ENCODE data around the gene LYPD6B. TPM values are rescaled to one million over a fixed set of nuclear protein-coding genes. Genes with fewer than 3 reads are reported as not detected.

Gene LYPD6B
- polyA plus RNA-seq, 1 experiment = 0.26 TPM

- H3K27ac ChIP-seq (ENCODE audit: low read depth, low read length) = no peak overlapping the region
- no peak for DNase-seq (ENCODE audit: low read depth, low spot score)
- H3K4me3 ChIP-seq (ENCODE audit: low read depth, low read length) = no peak overlapping the region
- ChIA-PET CTCF (interaction anchor here (1.4 to 4.1 kb wide), 3 partner anchors 9 to 553 kb away, joined by 3 to 20 read pairs (median 15); no protein-coding TSS in a partner anchor), POLR2A (no interaction called here)
- TF ChIP-seq, protein P1, sequence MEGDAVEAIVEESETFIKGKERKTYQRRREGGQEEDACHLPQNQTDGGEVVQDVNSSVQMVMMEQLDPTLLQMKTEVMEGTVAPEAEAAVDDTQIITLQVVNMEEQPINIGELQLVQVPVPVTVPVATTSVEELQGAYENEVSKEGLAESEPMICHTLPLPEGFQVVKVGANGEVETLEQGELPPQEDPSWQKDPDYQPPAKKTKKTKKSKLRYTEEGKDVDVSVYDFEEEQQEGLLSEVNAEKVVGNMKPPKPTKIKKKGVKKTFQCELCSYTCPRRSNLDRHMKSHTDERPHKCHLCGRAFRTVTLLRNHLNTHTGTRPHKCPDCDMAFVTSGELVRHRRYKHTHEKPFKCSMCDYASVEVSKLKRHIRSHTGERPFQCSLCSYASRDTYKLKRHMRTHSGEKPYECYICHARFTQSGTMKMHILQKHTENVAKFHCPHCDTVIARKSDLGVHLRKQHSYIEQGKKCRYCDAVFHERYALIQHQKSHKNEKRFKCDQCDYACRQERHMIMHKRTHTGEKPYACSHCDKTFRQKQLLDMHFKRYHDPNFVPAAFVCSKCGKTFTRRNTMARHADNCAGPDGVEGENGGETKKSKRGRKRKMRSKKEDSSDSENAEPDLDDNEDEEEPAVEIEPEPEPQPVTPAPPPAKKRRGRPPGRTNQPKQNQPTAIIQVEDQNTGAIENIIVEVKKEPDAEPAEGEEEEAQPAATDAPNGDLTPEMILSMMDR (IDR thresholded peaks at IDR 0.05; ENCODE audit: low read depth, low read length) = no peak
- H3K27me3 ChIP-seq (ENCODE audit: control insufficient read depth, insufficient read depth, low read length) = peaks cover 6% of the 10 kb centered on the region
- no peaks in the 10 kb centered on the region; the same call in 1 of the 2 replicates for H3K9me3 ChIP-seq (ENCODE audit: control insufficient read depth, insufficient read depth, low read length)
Measured at GRCh38 chr2:149008381-149008780, 30.1 kb upstream of the LYPD6B start.

GRCh38 chr2:149009576-149010461, 28.7 kb upstream of the LYPD6B start:
- Histone ChIP-seq H3K27me3 (ENCODE audit: control insufficient read depth, insufficient read depth, low read length) (peaks cover 6% of the 10 kb centered on the region), H3K9me3 (ENCODE audit: control insufficient read depth, insufficient read depth, low read length) (no peaks in the 10 kb centered on the region; the same call in 1 of the 2 replicates), H3K27ac (ENCODE audit: low read depth, low read length) (no peak overlapping the region), H3K4me3 (ENCODE audit: low read depth, low read length) (no peak overlapping the region)
- no peak for DNase-seq (ENCODE audit: low read depth, low spot score)
- TF ChIP-seq, protein P1 (IDR thresholded peaks at IDR 0.05; ENCODE audit: low read depth, low read length) = no peak
- POLR2A ChIA-PET = no interaction called here
- CTCF ChIA-PET = interaction anchor here (1.4 to 4.1 kb wide), 3 partner anchors 7 to 552 kb away, joined by 3 to 20 read pairs (median 15); no protein-coding TSS in a partner anchor

DNA sequence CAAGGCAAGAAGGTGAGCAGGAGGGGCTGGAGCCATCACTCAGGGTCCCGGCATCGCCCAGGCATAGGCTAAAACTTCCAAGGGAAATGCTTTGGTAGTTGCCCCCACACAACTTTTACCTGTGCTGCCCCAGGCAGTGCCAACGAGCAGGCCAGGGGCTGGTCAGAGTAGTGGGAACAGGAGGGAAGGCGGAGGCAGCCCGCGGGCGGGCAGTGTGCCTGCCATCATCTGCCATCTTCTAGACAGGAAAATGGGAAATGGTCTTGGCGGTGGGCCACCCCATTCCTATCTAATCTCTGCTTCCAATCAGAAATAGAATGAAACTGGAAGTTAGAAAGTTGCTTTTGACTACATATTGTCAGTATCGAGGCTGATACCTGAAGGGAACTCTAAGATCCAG, 26.0 kb upstream of the LYPD6B start:
- CTCF ChIA-PET = no interaction called here
- no peak for DNase-seq (ENCODE audit: low read depth, low spot score)
- POLR2A ChIA-PET = no interaction called here
- no peak overlapping the region for H3K27ac ChIP-seq (ENCODE audit: low read depth, low read length)
- H3K9me3 ChIP-seq (ENCODE audit: control insufficient read depth, insufficient read depth, low read length) = no peaks in the 10 kb centered on the region; the same call in 1 of the 2 replicates
- TF ChIP-seq, protein P1 (IDR thresholded peaks at IDR 0.05; ENCODE audit: low read depth, low read length) = no peak
- H3K27me3 ChIP-seq (ENCODE audit: control insufficient read depth, insufficient read depth, low read length) = peaks cover 5% of the 10 kb centered on the region
- no peak overlapping the region for H3K4me3 ChIP-seq (ENCODE audit: low read depth, low read length)

DNA sequence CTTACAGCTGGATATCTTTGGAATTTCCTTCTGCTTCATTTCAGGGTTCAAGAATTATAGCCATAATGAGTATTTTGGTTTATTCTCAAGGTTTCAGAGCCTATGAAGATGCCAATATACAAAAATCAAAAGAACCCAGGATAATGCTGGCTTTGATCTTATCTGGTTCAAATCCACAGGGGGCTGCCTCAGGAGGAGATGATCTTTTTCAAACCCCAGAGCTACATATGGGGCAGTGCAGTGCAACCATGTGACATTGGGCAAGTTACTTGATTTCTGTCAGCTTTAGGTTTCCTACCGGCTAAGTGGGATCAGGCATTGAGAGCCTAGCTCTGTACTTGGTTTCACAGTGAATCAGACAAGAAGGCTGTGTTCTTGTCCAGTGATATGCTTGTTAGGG, 23.0 kb upstream of the LYPD6B start:
- DNase-seq (ENCODE audit: low read depth, low spot score) = no peak
- Histone ChIP-seq H3K27ac (ENCODE audit: low read depth, low read length) (no peak overlapping the region), H3K4me3 (ENCODE audit: low read depth, low read length) (no peak overlapping the region), H3K9me3 (ENCODE audit: control insufficient read depth, insufficient read depth, low read length) (no peaks in the 10 kb centered on the region), H3K27me3 (ENCODE audit: control insufficient read depth, insufficient read depth, low read length) (peaks cover 5% of the 10 kb centered on the region)
- TF ChIP-seq, protein P1 (IDR thresholded peaks at IDR 0.05; ENCODE audit: low read depth, low read length) = no peak
- CTCF ChIA-PET = interaction anchor here (0.6 to 7.2 kb wide), 5 partner anchors 18 to 558 kb away, joined by 3 to 212 read pairs (median 47); no protein-coding TSS in a partner anchor
- POLR2A ChIA-PET = no interaction called here

All from AG04450 (cell line).